Adipose tissue (tissue), 3 donors: ENCODE data around the gene FBXW12. TPM values are rescaled to one million over a fixed set of nuclear protein-coding genes. Genes with fewer than 3 reads are reported as not detected.

Experiments used
- H3K27ac ChIP-seq: one replicate; pipeline ENCODE4 v1.5.1; 2013; ENCODE audit warnings: low read depth, low read length
- WGBS, 3 donors: extraction: QIAGEN DNeasy Blood & Tissue Kit; methylation state at CpG; one replicate each; pipeline ENCODE4 v1.1.7; 2013; 5-methylcytosine and 5-hydroxymethylcytosine counted together
- polyA plus RNA-seq, 3 donors: library from polyadenylated mRNA; stranded (reverse); fragments of 200-250 nt; gene quantifications; one replicate each; pipeline ENCODE4 v1.2.3, GENCODE V29; 2013
- donor health status: healthy with polysubstance abuse.
- donor health status: Bipolar disorder and iron deficiency.
- donor health status: healthy.

The FBXW12 gene
- polyA plus RNA-seq, 3 donors = 1.5 TPM; not detected in 2

DNA sequence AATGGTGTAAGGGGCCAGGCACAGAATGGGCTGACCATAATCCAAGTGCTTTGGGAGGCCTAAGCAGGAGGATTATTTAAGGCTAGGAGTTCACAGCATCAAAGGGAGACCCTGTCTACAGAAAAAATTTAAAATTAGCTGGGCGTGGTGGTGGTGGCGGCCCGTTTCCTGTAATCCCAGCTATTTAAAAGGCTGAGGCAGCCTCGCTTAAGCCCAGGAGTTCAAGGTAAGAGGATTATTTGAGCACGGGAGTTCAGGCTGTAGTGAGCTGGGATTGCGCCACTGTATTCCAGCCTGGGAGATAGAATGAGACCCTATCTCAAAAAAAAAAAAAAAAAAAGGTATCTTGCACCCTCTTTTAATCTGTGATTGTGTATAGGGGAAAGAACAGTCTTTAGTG is 69.9 kb downstream of the FBXW12 start:
- 73 to 78% (median 75%) methylated on average over 6 of the region's 6 CpGs for WGBS, 3 donors
- no peak overlapping the region for H3K27ac ChIP-seq

Other genes starting within 250 kb of the FBXW12 start
- under 1 TPM; 0.17 to 0.79 (median 0.19) TPM for gene CDC25A, start 183.8 kb upstream of the FBXW12 start, polyA plus RNA-seq
- 1 to 10 TPM in 1 of 3 donors, under 1 TPM in 1, not detected in 1; 0.88 to 2.5 TPM for gene CAMP, start 148.7 kb upstream of the FBXW12 start, polyA plus RNA-seq
- 1 to 10 TPM; 2.6 to 7.2 (median 4.3) TPM for gene ZNF589, start 131.1 kb upstream of the FBXW12 start, polyA plus RNA-seq
- gene NME6, start 70.9 kb upstream of the FBXW12 start, polyA plus RNA-seq = 10 to 100 TPM; 12.1 to 18.2 (median 15.1) TPM
- gene SPINK8, start 38.6 kb upstream of the FBXW12 start, polyA plus RNA-seq = not detected
- gene PLXNB1, start 57.9 kb downstream of the FBXW12 start, polyA plus RNA-seq = 10 to 100 TPM; 31.2 to 51.0 (median 35.4) TPM
- gene CCDC51, start 67.9 kb downstream of the FBXW12 start, polyA plus RNA-seq = 10 to 100 TPM in 2 of 3 donors, 1 to 10 TPM in 1; 5.5 to 14.1 (median 11.6) TPM
- gene TMA7, start 68.0 kb downstream of the FBXW12 start, polyA plus RNA-seq = 100 to 1,000 TPM; 180 to 622 (median 308) TPM
- 1 to 10 TPM; 3.4 to 4.0 (median 3.9) TPM for gene ATRIP, start 74.5 kb downstream of the FBXW12 start, polyA plus RNA-seq
- gene SHISA5, start 132.0 kb downstream of the FBXW12 start, polyA plus RNA-seq = 100 to 1,000 TPM in 2 of 3 donors, 10 to 100 TPM in 1; 49.8 to 116 (median 111) TPM
- 1 to 10 TPM; 1.7 to 6.5 (median 5.2) TPM for gene PFKFB4, start 184.6 kb downstream of the FBXW12 start, polyA plus RNA-seq
- gene UCN2, start 191.6 kb downstream of the FBXW12 start, polyA plus RNA-seq = under 1 TPM in 1 of 3 donors, not detected in 2; 0.04 TPM
- gene COL7A1, start 223.1 kb downstream of the FBXW12 start, polyA plus RNA-seq = 10 to 100 TPM in 1 of 3 donors, 1 to 10 TPM in 2; 1.4 to 10.3 (median 2.2) TPM
- 100 to 1,000 TPM; 122 to 214 (median 155) TPM for gene UQCRC1, start 237.4 kb downstream of the FBXW12 start, polyA plus RNA-seq
- not detected for gene TMEM89, start 249.6 kb downstream of the FBXW12 start, polyA plus RNA-seq